Panc1 (cell line): ENCODE measurements around the gene TSHZ1. TPM values are rescaled to one million over a fixed set of nuclear protein-coding genes. Genes with fewer than 3 reads are reported as not detected.

Experiments
- ATAC-seq: fragments of 200-7000 bp; cut with Tn5 transposase; 2 replicates; pipeline ENCODE4 v1.9.1; 2020; ENCODE audit warnings: mild to moderate bottlenecking, moderate library complexity
- BruUV-seq: library from RNA; stranded (reverse); fragments of 400-500 nt; replicated peaks from 2 replicates; lab custom pipeline; 2021; lab: Mats Ljungman, UMichigan
- CTCF ChIA-PET: fragments of 300-600 bp; sonication (Branson Sonifier 250); formaldehyde crosslinking; loops from one replicate; lab custom pipeline; 2022; ENCODE audit warnings: antibody characterized with exemption; lab: Charles Lee
- POLR2A ChIA-PET: fragments of 300-600 bp; sonication (Branson Sonifier 250); formaldehyde crosslinking; loops from one replicate; lab custom pipeline; 2022; ENCODE audit warnings: antibody characterized with exemption; lab: Charles Lee
- DNase-seq: peaks from one replicate; pipeline ENCODE4 v3.0.0-alpha.2; 2010; ENCODE audit warnings: low read depth, low spot score
- H3K27ac ChIP-seq: 2 replicates; pipeline ENCODE4 v1.5.1; 2011; ENCODE audit warnings: mild to moderate bottlenecking, low read length, inconsistent platforms
- H3K27me3 ChIP-seq: fragments of 200-500 bp; sonication (Bioruptor generic); 2 replicates; pipeline ENCODE4 v1.6.0; 2014; ENCODE audit warnings: low read length, inconsistent platforms; ENCODE audit not compliant: control insufficient read depth, insufficient read depth
- H3K36me3 ChIP-seq: fragments of 200-500 bp; sonication (Bioruptor generic); 2 replicates; pipeline ENCODE4 v1.5.1; 2014; ENCODE audit warnings: inconsistent platforms, mild to moderate bottlenecking, low read length, moderate library complexity; ENCODE audit not compliant: control insufficient read depth, insufficient read depth
- H3K4me1 ChIP-seq: 2 replicates; pipeline ENCODE4 v1.5.1; 2011; ENCODE audit warnings: inconsistent platforms, mild to moderate bottlenecking, low read length, moderate library complexity; ENCODE audit not compliant: control insufficient read depth, insufficient read depth
- H3K4me3 ChIP-seq, 2 experiments: 2 replicates each; pipeline ENCODE4 v1.5.1; 2011 to 2012; ENCODE audit warnings: low read depth in 2 of 2, low read length in 2 of 2, mild to moderate bottlenecking in 2 of 2, inconsistent platforms in 1 of 2, moderate library complexity in 1 of 2
- H3K9me3 ChIP-seq: fragments of 200-500 bp; sonication (Bioruptor generic); 2 replicates; pipeline ENCODE4 v1.5.1; 2014; ENCODE audit warnings: low read depth, mild to moderate bottlenecking, inconsistent platforms, low read length, moderate library complexity; ENCODE audit not compliant: control insufficient read depth, insufficient read depth
- POLR2AphosphoS5 ChIP-seq: IDR thresholded peaks from 2 replicates; pipeline ENCODE4 v1.6.1; 2012; ENCODE audit warnings: mild to moderate bottlenecking, low read depth, low read length, moderate library complexity
- SIN3A ChIP-seq: IDR thresholded peaks from 2 replicates; pipeline ENCODE4 v1.6.1; 2012; ENCODE audit warnings: low read depth, mild to moderate bottlenecking, low read length, moderate library complexity, borderline replicate concordance; ENCODE audit not compliant: insufficient read depth
- TCF7L2 ChIP-seq: IDR thresholded peaks from 2 replicates; pipeline ENCODE4 v1.6.1; 2011; ENCODE audit warnings: mild to moderate bottlenecking, low read depth, low read length, inconsistent platforms
- in situ Hi-C: cut with HindIII; loops from 2 replicates; pipeline ENCODE4 v1.10.0; 2016; ENCODE audit warnings: low sequenced_read_pairs, low pct_unique_long_range_greater_than_20kb
- intact Hi-C: fragments of 100-400 bp; cut with micrococcal nuclease; formaldehyde crosslinking; loops from one replicate; pipeline ENCODE4 v1.10.0; 2022; ENCODE audit not compliant: unreplicated experiment
- total RNA-seq: library from RNA; stranded (reverse); gene quantifications from one replicate; pipeline ENCODE4 v1.2.1, GENCODE V29; 2021; ENCODE audit not compliant: unreplicated experiment
- TF ChIP-seq, protein P1 (sequence below), 2 experiments: IDR thresholded peaks; 2 replicates each; pipeline ENCODE4 v1.6.1; 2011 to 2012; ENCODE audit warnings: low read depth in 2 of 2, control low read depth in 1 of 2, low read length in 1 of 2, mild to moderate bottlenecking in 1 of 2, moderate library complexity in 1 of 2; ENCODE audit not compliant: insufficient read depth in 1 of 2
- TF ChIP-seq, protein P2 (sequence below): fragments of 450-650 bp; IDR thresholded peaks from 2 replicates; pipeline ENCODE4 v1.5.1; 2017; ENCODE audit warnings: mild to moderate bottlenecking

The TSHZ1 gene
- total RNA-seq, 1 experiment from 2014 or later: 10.0 TPM

DNA sequence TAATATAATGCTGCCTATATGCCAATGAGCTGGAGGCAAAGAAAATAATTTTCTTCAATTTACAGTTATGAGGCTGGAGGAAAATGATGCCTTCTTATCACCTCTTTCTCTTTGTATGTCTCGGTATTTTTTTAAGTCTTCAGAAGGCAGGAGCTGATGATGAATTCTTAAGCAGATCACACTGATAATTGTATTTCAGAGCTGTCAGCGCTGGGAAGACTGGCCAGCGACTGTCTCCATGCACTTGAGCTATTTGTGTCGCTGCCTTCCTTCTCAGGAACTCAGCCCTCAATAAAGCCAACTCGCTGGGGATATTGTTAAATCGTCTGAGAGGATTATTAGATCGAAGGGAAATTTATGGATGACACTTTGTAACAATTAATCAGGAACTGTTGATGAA is 42.0 kb upstream of the TSHZ1 start:
- intact Hi-C loops: no loop called here
- DNase-seq (no peak), ATAC-seq (no peak)
- in situ Hi-C loops: no loop called here
- POLR2A ChIA-PET: no interaction called here
- Histone ChIP-seq H3K27me3 (no peaks in the 10 kb centered on the region), H3K36me3 (no peaks in the 10 kb centered on the region), H3K4me1 (no peaks in the 10 kb centered on the region), H3K27ac (no peak overlapping the region), H3K9me3 (no peaks in the 10 kb centered on the region), H3K4me3 (no peak overlapping the region)
- no TSS peak for BruUV-seq
- CTCF ChIA-PET: no interaction called here
- TF ChIP-seq POLR2AphosphoS5 (no peak), TCF7L2 (no peak), SIN3A (no peak)
- TF ChIP-seq, protein P1, sequence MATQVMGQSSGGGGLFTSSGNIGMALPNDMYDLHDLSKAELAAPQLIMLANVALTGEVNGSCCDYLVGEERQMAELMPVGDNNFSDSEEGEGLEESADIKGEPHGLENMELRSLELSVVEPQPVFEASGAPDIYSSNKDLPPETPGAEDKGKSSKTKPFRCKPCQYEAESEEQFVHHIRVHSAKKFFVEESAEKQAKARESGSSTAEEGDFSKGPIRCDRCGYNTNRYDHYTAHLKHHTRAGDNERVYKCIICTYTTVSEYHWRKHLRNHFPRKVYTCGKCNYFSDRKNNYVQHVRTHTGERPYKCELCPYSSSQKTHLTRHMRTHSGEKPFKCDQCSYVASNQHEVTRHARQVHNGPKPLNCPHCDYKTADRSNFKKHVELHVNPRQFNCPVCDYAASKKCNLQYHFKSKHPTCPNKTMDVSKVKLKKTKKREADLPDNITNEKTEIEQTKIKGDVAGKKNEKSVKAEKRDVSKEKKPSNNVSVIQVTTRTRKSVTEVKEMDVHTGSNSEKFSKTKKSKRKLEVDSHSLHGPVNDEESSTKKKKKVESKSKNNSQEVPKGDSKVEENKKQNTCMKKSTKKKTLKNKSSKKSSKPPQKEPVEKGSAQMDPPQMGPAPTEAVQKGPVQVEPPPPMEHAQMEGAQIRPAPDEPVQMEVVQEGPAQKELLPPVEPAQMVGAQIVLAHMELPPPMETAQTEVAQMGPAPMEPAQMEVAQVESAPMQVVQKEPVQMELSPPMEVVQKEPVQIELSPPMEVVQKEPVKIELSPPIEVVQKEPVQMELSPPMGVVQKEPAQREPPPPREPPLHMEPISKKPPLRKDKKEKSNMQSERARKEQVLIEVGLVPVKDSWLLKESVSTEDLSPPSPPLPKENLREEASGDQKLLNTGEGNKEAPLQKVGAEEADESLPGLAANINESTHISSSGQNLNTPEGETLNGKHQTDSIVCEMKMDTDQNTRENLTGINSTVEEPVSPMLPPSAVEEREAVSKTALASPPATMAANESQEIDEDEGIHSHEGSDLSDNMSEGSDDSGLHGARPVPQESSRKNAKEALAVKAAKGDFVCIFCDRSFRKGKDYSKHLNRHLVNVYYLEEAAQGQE (IDR thresholded peaks at IDR 0.05; ENCODE audit: insufficient read depth in 1 of 2, low read depth in 2 of 2, low read length in 1 of 2): no peak
- TF ChIP-seq, protein P2, sequence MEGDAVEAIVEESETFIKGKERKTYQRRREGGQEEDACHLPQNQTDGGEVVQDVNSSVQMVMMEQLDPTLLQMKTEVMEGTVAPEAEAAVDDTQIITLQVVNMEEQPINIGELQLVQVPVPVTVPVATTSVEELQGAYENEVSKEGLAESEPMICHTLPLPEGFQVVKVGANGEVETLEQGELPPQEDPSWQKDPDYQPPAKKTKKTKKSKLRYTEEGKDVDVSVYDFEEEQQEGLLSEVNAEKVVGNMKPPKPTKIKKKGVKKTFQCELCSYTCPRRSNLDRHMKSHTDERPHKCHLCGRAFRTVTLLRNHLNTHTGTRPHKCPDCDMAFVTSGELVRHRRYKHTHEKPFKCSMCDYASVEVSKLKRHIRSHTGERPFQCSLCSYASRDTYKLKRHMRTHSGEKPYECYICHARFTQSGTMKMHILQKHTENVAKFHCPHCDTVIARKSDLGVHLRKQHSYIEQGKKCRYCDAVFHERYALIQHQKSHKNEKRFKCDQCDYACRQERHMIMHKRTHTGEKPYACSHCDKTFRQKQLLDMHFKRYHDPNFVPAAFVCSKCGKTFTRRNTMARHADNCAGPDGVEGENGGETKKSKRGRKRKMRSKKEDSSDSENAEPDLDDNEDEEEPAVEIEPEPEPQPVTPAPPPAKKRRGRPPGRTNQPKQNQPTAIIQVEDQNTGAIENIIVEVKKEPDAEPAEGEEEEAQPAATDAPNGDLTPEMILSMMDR: no peak

DNA sequence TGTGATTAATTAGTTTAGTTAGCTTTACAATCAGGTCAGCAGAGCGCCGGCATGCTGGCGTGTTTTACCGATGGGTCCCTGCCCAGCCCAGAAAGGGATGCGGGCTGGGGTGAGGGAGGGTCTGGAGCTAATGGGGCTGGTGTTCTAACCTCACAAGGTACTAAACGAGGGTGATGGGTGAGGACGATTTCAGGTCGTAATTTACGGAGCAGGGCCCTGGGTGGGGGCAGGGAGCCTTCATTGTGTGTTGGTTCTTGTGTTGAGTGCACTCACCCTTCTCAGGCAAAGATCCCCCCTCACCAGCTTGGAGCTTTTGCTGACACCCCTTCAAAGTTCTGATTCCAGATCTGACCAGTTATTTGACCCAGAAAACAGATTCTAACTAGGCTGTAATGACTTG is 41.2 kb upstream of the TSHZ1 start:
- ATAC-seq (no peak), DNase-seq (no peak)
- Histone ChIP-seq H3K27me3 (no peaks in the 10 kb centered on the region), H3K4me1 (no peaks in the 10 kb centered on the region), H3K36me3 (no peaks in the 10 kb centered on the region), H3K9me3 (no peaks in the 10 kb centered on the region), H3K27ac (no peak overlapping the region), H3K4me3 (no peak overlapping the region)
- in situ Hi-C loops (no loop called here), intact Hi-C loops (no loop called here)
- TF ChIP-seq, protein P2: no peak
- TF ChIP-seq TCF7L2 (no peak), POLR2AphosphoS5 (no peak), SIN3A (no peak)
- TF ChIP-seq, protein P1 (IDR thresholded peaks at IDR 0.05; ENCODE audit: insufficient read depth in 1 of 2, low read depth in 2 of 2, low read length in 1 of 2): no peak
- no TSS peak for BruUV-seq
- ChIA-PET POLR2A (no interaction called here), CTCF (no interaction called here)
